Measurements from ENCODE around the gene NR1H4.
"Not testable (repeated sequence)": the region's sequence is repeated elsewhere in the genome, so short reads cannot be mapped to it uniquely, and the experiment has no call there.

The NR1H4 gene

GRCh38 chr12:100573292-100574186 lies 99.9 kb downstream of the NR1H4 start, which contains the start of gene GAS2L3:
TSS of gene GAS2L3 (plus strand) at chr12:100573684. CDS start at chr12:100594905, 21,221 bp downstream.
- peak; percentile 70 to 73 for ATAC-seq

GRCh38 chr12:100574187-100575074 lies 100.8 kb downstream of the NR1H4 start:
- no peak for ATAC-seq

GRCh38 chr12:100576331-100577036 lies 102.8 kb downstream of the NR1H4 start:
- ATAC-seq = no peak

GRCh38 chr12:100578923-100579322 lies 105.3 kb downstream of the NR1H4 start:
- no peak for ATAC-seq

- ATAC-seq = no peak
Observed at GRCh38 chr12:100579844-100580243, 106.2 kb downstream of the NR1H4 start.

GRCh38 chr12:100584256-100584655 lies 110.6 kb downstream of the NR1H4 start:
- no peak for ATAC-seq

- no peak for ATAC-seq
Observed at GRCh38 chr12:100591979-100592378, 118.3 kb downstream of the NR1H4 start.

GRCh38 chr12:100593490-100593889 lies 119.8 kb downstream of the NR1H4 start:
- ATAC-seq = no peak

GRCh38 chr12:100601626-100602025 lies 128.0 kb downstream of the NR1H4 start:
- no peak for ATAC-seq

- not testable (repeated sequence) for ATAC-seq
Observed at GRCh38 chr12:100602997-100603396, 129.3 kb downstream of the NR1H4 start.

GRCh38 chr12:100608776-100609175 lies 135.1 kb downstream of the NR1H4 start:
- no peak for ATAC-seq

GRCh38 chr12:100610666-100611430 lies 137.2 kb downstream of the NR1H4 start:
- ATAC-seq = no peak

GRCh38 chr12:100612606-100613005 lies 138.9 kb downstream of the NR1H4 start:
- no peak for ATAC-seq
